ENCODE results near the gene FHAD1. TPM values are rescaled to one million over a fixed set of nuclear protein-coding genes. Genes with fewer than 3 reads are reported as not detected.

Gene FHAD1
- polyA plus RNA-seq, 3 donors: 0.67 to 0.69 TPM; not detected in 1

GRCh38 chr1:15350551-15351200, 103.7 kb downstream of the FHAD1 start:
- Mint-ChIP-seq H3K27ac (no peak overlapping the region), H3K4me3 (no peak overlapping the region), H3K27me3 (ENCODE audit: low read depth in 3 of 3) (peaks cover 0 to 10% (median 2%) of the 10 kb centered on the region in 3 donors), H3K36me3 (peaks cover 0 to 3% of the 10 kb centered on the region in 2 donors), H3K9me3 (no peaks in the 10 kb centered on the region), H3K4me1 (peaks cover 32% of the 10 kb centered on the region)
- intact Hi-C loops (cut with micrococcal nuclease): no loop called here
- DNase-seq: no peak
- H3K4me2 ChIP-seq (replicated peaks; ENCODE audit: extremely low read depth, low read length, poor library complexity, severe bottlenecking): no peak overlapping the region
- H3K4me3 ChIP-seq (replicated peaks in 1 of 3; ENCODE audit: low read depth in 2 of 3, low read length in 3 of 3): no peak overlapping the region
- no peaks in the 10 kb centered on the region for H3K36me3 ChIP-seq (replicated peaks in 1 of 2; ENCODE audit: control insufficient read depth in 1 of 2, insufficient read depth in 2 of 2, low read length in 2 of 2)
- H4K20me1 ChIP-seq (ENCODE audit: insufficient read depth, low read length): no peaks in the 10 kb centered on the region
- H3K79me2 ChIP-seq (ENCODE audit: insufficient read depth, low read length): no peaks in the 10 kb centered on the region
- H3K27ac ChIP-seq (ENCODE audit: low read depth in 1 of 2, low read length in 2 of 2): no peak overlapping the region
- WGBS (ENCODE audit: insufficient coverage): 100% methylated on average over 2 of the region's 4 CpGs
- H3K9ac ChIP-seq (ENCODE audit: insufficient read depth, low read length, poor library complexity, severe bottlenecking): no peak overlapping the region
- no peaks in the 10 kb centered on the region for H3K9me3 ChIP-seq (replicated peaks in 1 of 2; ENCODE audit: control insufficient read depth in 1 of 2, insufficient read depth in 1 of 2, low read length in 2 of 2)
- no peak overlapping the region for H2AFZ ChIP-seq (ENCODE audit: insufficient read depth, low read depth, low read length, poor library complexity, severe bottlenecking)
- TF ChIP-seq CTCF (IDR thresholded peaks at IDR 0.05): no peak
- peaks cover 24 to 28% of the 10 kb centered on the region in 2 donors for H3K4me1 ChIP-seq (ENCODE audit: control insufficient read depth in 1 of 2, insufficient read depth in 2 of 2, low read length in 2 of 2)
- H3K27me3 ChIP-seq (ENCODE audit: control insufficient read depth in 2 of 2, insufficient read depth in 2 of 2, low read length in 2 of 2): no peaks in the 10 kb centered on the region

GRCh38 chr1:15351310-15351709, 104.3 kb downstream of the FHAD1 start:
- peaks cover 0 to 10% (median 2%) of the 10 kb centered on the region in 3 donors for H3K27me3 Mint-ChIP-seq (ENCODE audit: low read depth in 3 of 3)
- H3K9me3 Mint-ChIP-seq: no peaks in the 10 kb centered on the region
- H3K27ac Mint-ChIP-seq: no peak overlapping the region
- H4K20me1 ChIP-seq (ENCODE audit: insufficient read depth, low read length): no peaks in the 10 kb centered on the region
- H3K36me3 ChIP-seq (replicated peaks in 1 of 2; ENCODE audit: control insufficient read depth in 1 of 2, insufficient read depth in 2 of 2, low read length in 2 of 2): no peaks in the 10 kb centered on the region
- no peak overlapping the region for H3K4me3 Mint-ChIP-seq
- no peak overlapping the region for H3K27ac ChIP-seq (ENCODE audit: low read depth in 1 of 2, low read length in 2 of 2)
- WGBS (ENCODE audit: insufficient coverage): 89% methylated on average over 4 of the region's 4 CpGs
- H3K9ac ChIP-seq (ENCODE audit: insufficient read depth, low read length, poor library complexity, severe bottlenecking): no peak overlapping the region
- intact Hi-C loops (cut with micrococcal nuclease): no loop called here
- H2AFZ ChIP-seq (ENCODE audit: insufficient read depth, low read depth, low read length, poor library complexity, severe bottlenecking): no peak overlapping the region
- TF ChIP-seq CTCF (IDR thresholded peaks at IDR 0.05): no peak
- no peaks in the 10 kb centered on the region for H3K79me2 ChIP-seq (ENCODE audit: insufficient read depth, low read length)
- H3K4me1 ChIP-seq (ENCODE audit: control insufficient read depth in 1 of 2, insufficient read depth in 2 of 2, low read length in 2 of 2): peaks cover 18 to 22% of the 10 kb centered on the region in 2 donors
- no peaks in the 10 kb centered on the region for H3K9me3 ChIP-seq (replicated peaks in 1 of 2; ENCODE audit: control insufficient read depth in 1 of 2, insufficient read depth in 1 of 2, low read length in 2 of 2)
- no peaks in the 10 kb centered on the region for H3K27me3 ChIP-seq (ENCODE audit: control insufficient read depth in 2 of 2, insufficient read depth in 2 of 2, low read length in 2 of 2)
- H3K4me3 ChIP-seq (replicated peaks in 1 of 3; ENCODE audit: low read depth in 2 of 3, low read length in 3 of 3): no peak overlapping the region
- H3K36me3 Mint-ChIP-seq: peaks cover 0 to 3% of the 10 kb centered on the region in 2 donors
- no peak for DNase-seq
- H3K4me2 ChIP-seq (replicated peaks; ENCODE audit: extremely low read depth, low read length, poor library complexity, severe bottlenecking): no peak overlapping the region
- H3K4me1 Mint-ChIP-seq: peaks cover 26% of the 10 kb centered on the region
